Ovary (tissue), 9 donors: ENCODE data around the gene C9orf78. TPM values are rescaled to one million over a fixed set of nuclear protein-coding genes. Genes with fewer than 3 reads are reported as not detected.

ENCODE experiments used
- DNase-seq, 5 donors: peaks; one replicate each; pipeline ENCODE4 v3.0.0-alpha.2; 2019 to 2020
- H3K27ac ChIP-seq, 2 donors: fragments of 200-600 bp; one replicate each; pipeline versions ENCODE4 v1.5.1 to v1.8.0; 2019 to 2022
- H3K27me3 ChIP-seq: fragments of 200-600 bp; one replicate; pipeline ENCODE4 v1.8.0; 2022
- H3K36me3 ChIP-seq: fragments of 200-600 bp; sonication (generic); one replicate; pipeline ENCODE4 v1.5.1; 2019
- H3K4me1 ChIP-seq: one replicate; pipeline ENCODE4 v1.8.1; 2013; ENCODE audit warnings: mild to moderate bottlenecking, moderate library complexity; ENCODE audit not compliant: insufficient read depth
- H3K4me3 ChIP-seq: fragments of 200-600 bp; sonication (generic); one replicate; pipeline ENCODE4 v1.5.1; 2017
- H3K9me3 ChIP-seq, 2 donors: fragments of 200-600 bp in 1 of 2; sonication (generic) in 1 of 2; one replicate each; pipeline versions ENCODE4 v1.5.1 to v1.8.1; 2013 to 2019; ENCODE audit warnings: mild to moderate bottlenecking in 1 of 2, moderate library complexity in 1 of 2
- EP300 ChIP-seq: sonication (generic); formaldehyde crosslinking; IDR thresholded peaks from one replicate; pipeline ENCODE4 v1.6.1; 2017; ENCODE audit warnings: antibody characterized with exemption
- POLR2A ChIP-seq: fragments of 450-650 bp; IDR thresholded peaks from one replicate; pipeline ENCODE4 v1.6.1; 2017; ENCODE audit warnings: antibody characterized with exemption, mild to moderate bottlenecking, moderate library complexity
- whole genome bisulfite sequencing, 3 donors: extraction: QIAGEN DNeasy Blood & Tissue Kit in 1 of 3; methylation state at CpG; one replicate each; pipeline versions ENCODE4 v1.1.5 to v1.1.7; 2013 to 2017; 5-methylcytosine and 5-hydroxymethylcytosine counted together
- intact Hi-C, 4 donors: fragments of 100-400 bp; cut with DNase I; formaldehyde crosslinking; loops; one replicate each; pipeline versions ENCODE4 v1.11.0 to v1.15.1; 2022 to 2023
- polyA plus RNA-seq, 2 donors: library from polyadenylated mRNA; stranded (reverse); fragments of 200-250 nt in 1 of 2; fragments of 350-450 nt in 1 of 2; fragmentation: Illumina TruSeq in 1 of 2; extraction: RNeasy Lipid Tissue Mini Kit (QIAGEN cat#74804) in 1 of 2; gene quantifications; one replicate each; pipeline ENCODE4 v1.2.3, GENCODE V29; 2013 to 2014
- total RNA-seq, 7 donors: library from RNA; depleted of rRNA in 2 of 7; stranded (reverse); fragments of >200 nt in 2 of 7; fragmentation: NEBNext Ultra II Directional in 3 of 7; extraction: Animal tissue kit (Norgen Biotek cat#: 25700) in 3 of 7; gene quantifications; one replicate each; pipeline versions ENCODE4 v1.1.0 to v1.2.4, GENCODE V29; 2016 to 2023
- TF ChIP-seq, protein P1 (sequence below), 3 donors: fragments of 450-650 bp in 2 of 3; fragments of 200-600 bp in 1 of 3; IDR thresholded peaks; one replicate each; pipeline versions ENCODE4 v1.5.1 to v1.8.0; 2016 to 2022; ENCODE audit warnings: antibody characterized with exemption in 3 of 3, mild to moderate bottlenecking in 1 of 3
- donor health status: DM: no; HTN: no; CAD: no; lungs with moderate emphysema.
- donor health status: DM: no; HTN: no; CAD: no.
- donor health status: Bipolar disorder and iron deficiency.
- donor health status: DM: yes; HTN: yes; CAD: no.
- donor health status: DM: no; HTN: no; CAD: no.
- donor health status: DM: yes; HTN: yes; CAD: no.

Gene C9orf78
- total and polyA plus RNA-seq, 9 donors: 34.1 to 130 (median 38.3) TPM

DNA sequence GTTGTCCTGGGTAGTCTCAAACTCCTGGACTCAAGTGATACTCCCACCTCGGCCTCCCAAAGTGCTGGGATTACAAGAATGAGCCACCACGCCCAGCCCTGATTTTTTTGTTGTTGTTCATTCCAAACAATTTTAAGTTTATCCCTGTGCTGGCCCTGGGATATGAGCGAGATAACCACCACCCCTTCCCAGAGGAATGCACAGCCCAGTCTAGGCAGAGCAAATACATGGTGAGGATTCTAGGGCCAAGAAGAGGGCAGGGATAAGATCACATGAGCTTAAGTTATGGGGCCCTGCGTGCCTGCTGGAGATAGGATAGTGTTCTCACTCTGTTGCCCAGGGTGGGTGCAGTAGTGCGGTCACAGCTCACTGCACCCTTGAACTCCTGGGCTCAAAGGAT lies 53.1 kb downstream of the C9orf78 start:
- no peaks in the 10 kb centered on the region for H3K4me1 ChIP-seq
- no peak for TF ChIP-seq POLR2A
- TF ChIP-seq, protein P1, sequence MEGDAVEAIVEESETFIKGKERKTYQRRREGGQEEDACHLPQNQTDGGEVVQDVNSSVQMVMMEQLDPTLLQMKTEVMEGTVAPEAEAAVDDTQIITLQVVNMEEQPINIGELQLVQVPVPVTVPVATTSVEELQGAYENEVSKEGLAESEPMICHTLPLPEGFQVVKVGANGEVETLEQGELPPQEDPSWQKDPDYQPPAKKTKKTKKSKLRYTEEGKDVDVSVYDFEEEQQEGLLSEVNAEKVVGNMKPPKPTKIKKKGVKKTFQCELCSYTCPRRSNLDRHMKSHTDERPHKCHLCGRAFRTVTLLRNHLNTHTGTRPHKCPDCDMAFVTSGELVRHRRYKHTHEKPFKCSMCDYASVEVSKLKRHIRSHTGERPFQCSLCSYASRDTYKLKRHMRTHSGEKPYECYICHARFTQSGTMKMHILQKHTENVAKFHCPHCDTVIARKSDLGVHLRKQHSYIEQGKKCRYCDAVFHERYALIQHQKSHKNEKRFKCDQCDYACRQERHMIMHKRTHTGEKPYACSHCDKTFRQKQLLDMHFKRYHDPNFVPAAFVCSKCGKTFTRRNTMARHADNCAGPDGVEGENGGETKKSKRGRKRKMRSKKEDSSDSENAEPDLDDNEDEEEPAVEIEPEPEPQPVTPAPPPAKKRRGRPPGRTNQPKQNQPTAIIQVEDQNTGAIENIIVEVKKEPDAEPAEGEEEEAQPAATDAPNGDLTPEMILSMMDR (IDR thresholded peaks at IDR 0.05): no peak
- TF ChIP-seq EP300: no peak

DNA sequence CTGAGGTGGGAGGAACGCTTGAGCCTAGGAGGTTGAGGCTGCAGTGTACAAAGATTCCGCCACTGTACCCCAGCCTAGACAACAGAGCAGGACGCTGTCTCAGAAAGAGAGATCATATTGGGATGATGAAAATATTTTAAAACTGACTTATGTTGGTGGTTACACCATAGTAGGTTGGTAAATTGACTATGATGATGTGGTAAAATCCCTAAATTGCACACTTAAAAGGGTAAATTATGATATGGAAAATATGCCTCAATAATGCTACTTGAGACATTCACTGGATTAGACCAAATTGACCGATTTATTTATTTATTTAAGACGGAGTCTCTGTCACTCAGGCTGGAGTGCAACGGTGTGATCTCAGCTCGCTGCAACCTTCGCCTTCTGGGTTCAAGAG lies 53.9 kb downstream of the C9orf78 start:
- Histone ChIP-seq H3K9me3 (no peaks in the 10 kb centered on the region), H3K27me3 (no peaks in the 10 kb centered on the region), H3K27ac (no peak overlapping the region), H3K36me3 (no peaks in the 10 kb centered on the region), H3K4me1 (no peaks in the 10 kb centered on the region), H3K4me3 (no peak overlapping the region)
- WGBS, 3 donors: 76 to 85% (median 81%) methylated on average over 8 of the region's 8 CpGs
- DNase-seq: no peak
- no peak for TF ChIP-seq EP300
- TF ChIP-seq, protein P1 (IDR thresholded peaks at IDR 0.05): no peak
- TF ChIP-seq POLR2A: no peak
- intact Hi-C loops: loop anchor here in 3 of 4 donors (5.0 to 10.0 kb wide), 5 partner anchors 39 to 656 kb away; partner anchors contain the start of gene ASB6 (in 2 of the 3)

More for the DNA sequence above, 53.1 kb downstream of the C9orf78 start:
- DNase-seq: no peak
- Histone ChIP-seq H3K36me3 (no peaks in the 10 kb centered on the region), H3K27me3 (no peaks in the 10 kb centered on the region), H3K9me3 (no peaks in the 10 kb centered on the region), H3K27ac (no peak overlapping the region), H3K4me3 (no peak overlapping the region)
- WGBS, 3 donors: 39 to 54% (median 42%) methylated on average over 5 of the region's 5 CpGs
- intact Hi-C loops: loop anchor here in 3 of 4 donors (5.0 to 10.0 kb wide), 5 partner anchors 40 to 657 kb away; partner anchors contain the start of gene ASB6 (in 2 of the 3)

DNA sequence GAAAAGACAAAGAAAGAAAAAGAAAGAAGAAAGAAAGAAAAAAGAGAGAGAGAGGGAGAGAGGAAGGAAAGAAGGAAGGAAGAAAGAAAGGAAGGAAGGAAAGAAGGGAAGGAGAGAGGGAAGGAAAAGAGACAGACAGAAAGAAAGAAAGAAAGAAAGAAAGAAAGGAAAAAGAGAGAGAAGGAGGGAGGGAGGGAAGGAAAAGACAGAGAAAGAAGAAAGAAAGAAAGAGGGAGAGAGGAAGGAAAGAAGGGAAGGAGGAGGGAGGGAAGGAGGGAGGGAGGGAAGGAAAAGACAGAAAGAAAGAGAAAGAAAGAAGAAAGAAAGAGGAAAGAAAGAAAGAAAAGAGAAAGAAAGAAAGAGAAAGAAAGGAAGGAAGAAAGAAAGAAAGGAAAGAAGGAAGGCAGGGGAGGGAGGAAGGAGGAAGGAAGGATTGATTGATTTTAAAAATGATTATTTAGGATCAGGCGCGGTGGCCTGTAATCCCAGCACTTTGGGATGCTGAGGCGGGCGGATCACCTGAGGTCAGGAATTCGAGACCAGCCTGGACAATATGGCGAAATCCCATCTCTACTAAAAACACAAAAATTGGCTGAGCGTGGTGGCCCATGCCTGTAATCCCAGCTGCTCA lies 55.4 kb downstream of the C9orf78 start:
- intact Hi-C loops: loop anchor here in 3 of 4 donors (5.0 to 10.0 kb wide), 6 partner anchors 37 to 655 kb away; partner anchors contain the start of gene ASB6 (in 2 of the 3)
- no peaks in the 10 kb centered on the region for H3K36me3 ChIP-seq
- H3K4me1 ChIP-seq: no peaks in the 10 kb centered on the region
- H3K9me3 ChIP-seq: no peaks in the 10 kb centered on the region
- no peak overlapping the region for H3K27ac ChIP-seq
- WGBS, 3 donors: 91 to 93% (median 92%) methylated on average over 7 of the region's 7 CpGs
- H3K4me3 ChIP-seq: no peak overlapping the region
- no peak for DNase-seq
- no peaks in the 10 kb centered on the region for H3K27me3 ChIP-seq
- no peak for TF ChIP-seq EP300
- no peak for TF ChIP-seq POLR2A
- TF ChIP-seq, protein P1 (IDR thresholded peaks at IDR 0.05): no peak

DNA sequence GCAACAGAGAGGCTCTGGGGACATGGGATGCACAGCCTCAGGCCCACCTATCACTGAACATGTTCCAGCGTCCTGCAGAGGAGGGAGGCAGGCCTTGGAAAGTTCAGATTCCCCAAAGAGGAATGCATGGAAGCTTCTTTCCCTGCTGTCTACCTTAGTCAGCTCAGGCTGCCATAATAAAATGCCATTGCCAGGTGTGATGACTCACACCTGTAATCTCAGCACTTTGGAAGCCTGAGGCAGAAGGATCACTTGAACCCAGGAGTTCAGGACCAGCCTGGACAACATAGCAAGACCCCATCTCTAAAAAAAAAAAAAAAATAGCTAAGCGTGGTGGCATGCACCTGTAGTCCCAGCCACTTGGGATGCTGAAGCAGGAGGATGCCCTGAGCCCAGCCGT lies 56.6 kb downstream of the C9orf78 start:
- Histone ChIP-seq H3K36me3 (no peaks in the 10 kb centered on the region), H3K9me3 (no peaks in the 10 kb centered on the region), H3K4me1 (no peaks in the 10 kb centered on the region), H3K4me3 (no peak overlapping the region), H3K27me3 (no peaks in the 10 kb centered on the region), H3K27ac (no peak overlapping the region)
- DNase-seq: no peak
- intact Hi-C loops: loop anchor here in 1 of 4 donors (10.0 kb wide), 1 partner anchor 644 kb away; no protein-coding TSS in a partner anchor
- WGBS, 3 donors: 65 to 78% (median 71%) methylated on average over 3 of the region's 3 CpGs
- TF ChIP-seq, protein P1 (IDR thresholded peaks at IDR 0.05): no peak
- no peak for TF ChIP-seq POLR2A
- TF ChIP-seq EP300: no peak
